Fibroblast of the conjunctiva (primary cell): Measurements from ENCODE around the gene MED31.
"Not testable (repeated sequence)": the region's sequence is repeated elsewhere in the genome, so short reads cannot be mapped to it uniquely, and the experiment has no call there.

ENCODE experiments used
- DNase-seq: peaks from one replicate; pipeline ENCODE4 v3.0.0-alpha.2; 2010; ENCODE audit warnings: low read depth

The MED31 gene

DNA sequence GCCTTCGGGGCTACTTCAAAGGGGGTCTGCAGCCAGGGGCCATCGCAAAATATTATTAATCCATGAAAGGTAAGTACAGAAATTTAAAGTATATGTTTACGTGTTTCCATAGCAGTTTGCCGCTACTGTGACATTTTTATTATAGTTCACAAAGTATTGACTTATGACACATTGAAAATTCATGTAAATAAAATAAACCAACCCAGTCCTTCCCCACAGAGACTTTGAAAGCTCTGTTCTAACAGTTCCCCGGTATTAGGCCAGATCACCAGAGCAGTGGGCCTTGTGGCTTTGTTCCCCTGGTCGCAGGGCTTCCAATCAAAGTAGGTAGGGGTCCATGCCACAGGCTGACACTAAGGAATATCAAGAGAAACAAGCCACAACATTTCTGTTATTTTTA lies 24.8 kb downstream of the MED31 start:
- DNase-seq, result no peak

DNA sequence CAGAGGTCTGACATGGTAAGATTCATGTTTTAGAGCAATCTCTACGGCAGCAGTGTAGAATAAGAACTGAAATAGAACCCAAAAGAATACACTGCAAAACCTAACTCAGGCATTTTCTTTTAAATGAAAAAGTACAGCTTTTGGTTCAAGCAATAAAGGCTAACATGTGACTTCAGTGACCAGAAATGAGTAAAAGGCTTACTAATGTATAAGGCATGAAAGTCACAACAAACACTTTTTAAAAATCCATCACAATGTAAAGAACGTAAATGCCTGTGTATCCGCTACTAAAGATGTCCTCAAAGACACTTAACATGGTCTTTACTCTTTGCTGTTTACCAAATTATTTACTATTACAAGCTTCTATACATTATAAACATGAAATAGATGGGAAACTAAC lies 27.5 kb downstream of the MED31 start:
- no peak for DNase-seq

DNA sequence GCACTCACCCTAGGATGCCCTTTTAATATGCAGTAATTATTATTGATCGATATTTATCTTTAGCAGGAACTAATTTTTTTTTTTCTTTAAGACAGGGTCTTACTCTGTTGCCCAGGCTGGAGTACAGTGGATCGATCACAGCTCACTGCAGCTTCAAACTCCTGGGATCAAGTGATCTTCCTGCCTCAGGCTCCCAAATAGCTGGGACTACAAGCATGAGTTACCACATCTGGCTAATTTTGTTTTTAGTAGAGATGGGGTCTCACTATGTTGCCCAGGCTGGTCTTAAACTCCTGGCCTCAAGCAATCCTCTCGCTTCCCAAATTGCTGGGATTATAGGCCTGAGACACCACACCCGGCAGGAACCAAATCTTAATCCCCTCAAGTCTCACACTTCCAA lies 40.2 kb downstream of the MED31 start:
- no peak for DNase-seq

DNA sequence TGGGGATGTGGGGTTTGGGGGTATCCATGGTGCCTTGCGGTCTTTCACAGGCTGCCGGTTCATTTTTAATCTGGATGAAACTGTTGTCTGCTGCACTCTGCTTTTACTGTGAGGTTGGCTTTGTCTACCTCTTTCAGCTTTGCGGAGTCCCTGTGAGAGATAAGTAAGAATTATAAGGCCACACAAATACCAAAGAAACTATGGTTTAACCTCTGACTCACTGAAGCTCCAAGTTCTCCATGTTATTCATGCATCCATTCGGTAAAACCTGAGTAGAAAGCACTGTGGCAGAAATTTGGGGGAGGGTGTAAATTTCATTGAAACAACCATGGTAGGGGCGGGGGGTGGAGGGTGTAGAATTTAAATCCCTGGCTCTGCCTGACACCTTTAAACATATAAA lies 41.4 kb downstream of the MED31 start:
- no peak for DNase-seq

- DNase-seq, result no peak
These were observed 43.1 kb downstream of the MED31 start for GRCh38 chr17:6608321-6608720.

- no peak for DNase-seq
These were observed 46.3 kb downstream of the MED31 start for GRCh38 chr17:6605142-6605541.

GRCh38 chr17:6603744-6604325 lies 47.6 kb downstream of the MED31 start:
- no peak for DNase-seq

GRCh38 chr17:6602141-6602540 lies 49.3 kb downstream of the MED31 start:
- no peak for DNase-seq

DNA sequence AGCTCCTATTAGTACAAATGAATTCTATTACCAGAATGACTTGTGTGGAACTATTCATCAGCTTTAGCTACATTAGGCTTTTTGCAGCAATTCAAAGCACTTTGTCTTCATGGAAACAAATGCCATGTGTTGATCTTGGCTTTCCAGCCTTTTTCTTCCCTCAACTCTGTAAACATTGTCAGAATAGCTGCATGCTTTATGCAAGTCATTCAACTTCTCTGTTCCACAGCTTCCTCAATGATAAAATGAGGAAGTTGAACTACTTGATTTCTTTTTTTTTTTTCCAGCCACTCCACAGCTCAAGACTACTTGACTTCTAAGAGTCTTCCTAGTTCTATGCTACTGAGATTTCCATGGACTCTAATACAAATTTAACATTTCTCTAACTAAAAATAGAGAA lies 52.0 kb downstream of the MED31 start:
- DNase-seq, result no peak

- no peak for DNase-seq
These were observed 53.7 kb downstream of the MED31 start for GRCh38 chr17:6597727-6598126.

- DNase-seq, result no peak
These were observed 54.5 kb downstream of the MED31 start for GRCh38 chr17:6596941-6597340.

DNA sequence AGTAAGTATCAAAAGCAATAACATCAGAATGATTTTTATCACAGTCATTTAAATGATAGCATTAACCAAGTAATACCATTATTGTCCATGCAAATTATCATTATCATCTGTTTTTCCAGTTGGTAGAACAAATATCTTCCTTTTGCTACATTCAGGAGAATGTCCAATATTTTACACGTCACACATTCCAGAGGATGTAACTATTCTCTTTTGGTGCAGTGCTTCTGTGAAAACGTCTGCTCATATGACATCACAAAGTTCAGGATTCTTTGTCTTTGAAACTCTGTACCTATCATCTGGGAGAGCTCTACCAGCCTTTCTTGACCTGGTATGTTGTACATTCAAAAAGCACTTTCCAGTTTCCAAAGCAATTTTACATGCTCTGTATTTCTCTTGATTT lies 54.9 kb downstream of the MED31 start:
- no peak for DNase-seq

- no peak for DNase-seq
These were observed 55.3 kb downstream of the MED31 start for GRCh38 chr17:6596081-6596480.

DNA sequence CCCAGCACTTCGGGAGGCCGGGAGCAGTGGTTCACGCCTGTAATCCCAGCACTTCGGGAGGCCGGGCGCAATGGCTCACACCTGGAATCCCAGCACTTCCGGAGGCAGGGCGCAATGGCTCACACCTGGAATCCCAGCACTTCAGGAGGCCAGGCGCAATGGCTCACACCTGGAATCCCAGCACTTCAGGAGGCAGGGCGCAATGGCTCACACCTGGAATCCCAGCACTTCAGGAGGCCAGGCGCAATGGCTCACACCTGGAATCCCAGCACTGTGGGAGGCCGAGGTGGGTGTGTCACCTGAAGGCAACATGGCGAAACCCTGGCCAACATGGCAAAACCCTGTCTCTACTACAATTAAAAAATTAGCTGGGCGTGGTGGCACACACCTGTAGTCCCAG lies 58.0 kb downstream of the MED31 start:
- not testable (repeated sequence) for DNase-seq
